HG02870 (cell line): ENCODE measurements around the gene GRID1.

ENCODE experiments used
- ATAC-seq: cut with Tn5 transposase; IDR thresholded peaks from one replicate; pipeline ENCODE4 v1.9.1; 2021; ENCODE audit warnings: mild to moderate bottlenecking, moderate library complexity; ENCODE audit not compliant: unreplicated experiment

The GRID1 gene

GRCh38 chr10:86218160-86218559 lies 148.4 kb downstream of the GRID1 start:
- ATAC-seq, result no peak

- no peak for ATAC-seq
Observed at GRCh38 chr10:86217371-86218080, 149.1 kb downstream of the GRID1 start.

DNA sequence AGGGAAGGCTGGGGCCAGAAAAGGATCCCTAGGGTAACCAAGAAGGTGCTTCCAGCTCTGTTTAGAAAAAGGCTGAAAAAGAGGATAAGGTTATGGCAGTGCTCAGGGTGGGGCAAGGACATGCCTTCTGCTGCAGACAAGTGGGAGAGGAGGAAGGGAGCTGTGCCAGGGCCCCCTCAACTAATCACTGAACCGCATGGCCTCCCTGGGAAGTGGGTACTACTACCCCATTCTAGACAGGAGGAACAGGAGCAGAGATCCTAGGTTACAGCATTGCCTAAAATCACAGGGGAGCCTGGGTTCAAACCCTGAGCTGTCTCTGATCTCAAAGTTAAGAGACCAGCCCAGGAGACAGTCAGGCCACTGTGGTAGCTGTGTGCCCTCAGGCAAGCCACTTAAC lies 149.7 kb downstream of the GRID1 start:
- ATAC-seq, result no peak

DNA sequence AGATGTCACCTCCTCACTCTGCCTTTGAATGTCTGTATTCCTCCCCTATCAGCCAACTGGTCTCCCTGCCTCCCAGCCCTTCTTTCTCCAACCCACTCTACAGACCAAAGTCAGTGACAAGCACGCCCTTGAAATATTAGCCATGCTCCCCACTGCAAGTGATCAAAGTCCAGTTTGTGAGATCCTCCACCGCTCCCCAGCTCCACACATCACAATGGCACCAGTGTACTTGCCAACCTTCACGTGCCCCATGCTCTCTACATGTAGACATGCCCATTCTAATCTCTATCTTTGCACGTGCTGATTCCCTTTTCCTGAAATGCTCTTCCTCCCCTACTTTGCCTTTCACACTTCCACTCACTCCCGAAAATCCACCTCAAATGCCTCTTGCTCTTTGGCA lies 150.9 kb downstream of the GRID1 start:
- no peak for ATAC-seq

DNA sequence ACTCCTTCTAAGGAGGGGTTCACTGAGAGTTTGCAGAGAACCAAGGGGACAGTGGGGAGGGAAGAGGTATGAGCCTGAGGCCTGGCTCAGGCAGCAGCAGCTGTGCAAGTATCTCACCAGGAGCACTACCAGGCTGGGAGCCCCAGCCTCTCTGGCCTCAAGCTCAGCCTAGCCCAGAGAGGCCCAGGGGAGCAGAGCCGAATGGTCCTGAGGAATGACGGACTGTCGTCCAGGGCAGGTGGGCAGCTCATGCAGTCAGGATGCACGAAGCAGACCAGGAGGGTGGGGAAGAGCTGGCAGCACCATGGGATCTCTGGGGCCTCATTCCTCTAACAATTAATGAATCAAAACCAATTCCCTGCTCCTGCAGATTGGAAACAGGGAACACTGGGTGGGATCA lies 151.5 kb downstream of the GRID1 start:
- ATAC-seq, result no peak

GRCh38 chr10:86213148-86213547 lies 153.4 kb downstream of the GRID1 start:
- no peak for ATAC-seq

DNA sequence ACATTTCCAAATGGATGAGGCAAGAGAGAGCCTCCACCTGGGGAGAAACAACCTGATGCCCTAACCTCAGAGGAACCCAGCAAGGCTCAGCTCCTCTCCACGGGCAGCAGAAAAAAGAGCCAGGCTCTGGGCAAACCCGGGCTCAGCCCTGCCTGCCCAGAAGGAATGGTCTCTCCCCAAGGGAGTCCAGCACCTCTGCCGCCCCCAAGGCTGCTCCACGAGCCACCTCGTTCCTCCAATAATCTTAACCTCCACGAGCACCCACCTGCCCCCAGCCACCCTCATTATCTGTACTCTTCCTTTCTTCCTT lies 154.2 kb downstream of the GRID1 start:
- ATAC-seq, result no peak

DNA sequence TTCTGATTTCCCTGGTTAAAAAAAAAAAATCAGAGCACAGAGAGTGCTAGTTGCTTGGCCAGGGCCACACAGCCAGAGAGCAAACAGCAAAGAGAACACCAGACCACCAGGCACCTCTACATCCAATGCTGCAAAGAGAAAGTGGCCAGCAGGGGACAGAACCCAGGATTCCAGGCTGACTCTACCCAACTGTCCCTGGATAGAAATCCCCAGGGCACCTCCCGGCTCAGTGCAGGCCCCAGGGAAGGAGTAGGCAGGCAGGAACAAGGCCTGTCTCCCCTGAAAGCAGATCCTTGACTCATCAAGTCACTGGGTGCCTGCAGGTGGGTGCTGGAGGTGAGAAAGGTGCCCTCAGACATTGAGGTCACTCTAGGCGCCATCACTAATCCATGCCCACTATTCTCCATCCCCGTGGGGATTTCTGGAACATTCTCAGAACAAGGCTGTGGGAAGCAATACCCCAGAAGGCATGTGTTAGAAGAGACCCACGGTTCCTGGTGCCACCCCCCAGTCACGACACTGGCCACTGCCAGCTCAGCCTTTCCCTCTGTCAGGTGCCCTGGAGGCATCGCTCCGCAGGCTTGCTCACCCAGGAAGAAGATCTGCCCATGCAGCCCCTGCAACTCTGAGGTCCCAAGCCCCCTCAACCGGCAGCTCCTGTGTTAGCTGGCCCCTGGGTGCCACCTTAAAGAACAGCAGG lies 154.8 kb downstream of the GRID1 start:
- ATAC-seq, result no peak

GRCh38 chr10:86210416-86210815 lies 156.2 kb downstream of the GRID1 start:
- ATAC-seq, result no peak

DNA sequence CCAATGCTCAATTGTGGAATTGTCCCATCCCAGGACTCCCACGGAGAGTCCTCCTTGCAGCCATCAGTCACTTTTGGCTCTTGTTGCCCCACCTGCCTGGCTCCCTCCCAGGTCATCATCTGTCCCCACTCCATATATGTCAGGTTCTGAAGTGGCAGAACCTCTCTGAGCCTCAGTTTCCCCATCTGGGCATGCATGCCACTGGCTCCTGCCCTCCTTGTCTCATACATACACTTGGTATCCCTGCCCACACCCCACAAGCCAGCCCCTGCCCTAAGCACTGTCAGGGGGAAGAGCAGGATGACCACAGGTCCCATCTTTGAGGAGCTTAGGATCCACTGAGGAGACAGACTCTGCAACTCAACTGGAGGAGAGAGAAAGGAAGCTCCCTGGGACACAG lies 156.9 kb downstream of the GRID1 start:
- no peak for ATAC-seq

DNA sequence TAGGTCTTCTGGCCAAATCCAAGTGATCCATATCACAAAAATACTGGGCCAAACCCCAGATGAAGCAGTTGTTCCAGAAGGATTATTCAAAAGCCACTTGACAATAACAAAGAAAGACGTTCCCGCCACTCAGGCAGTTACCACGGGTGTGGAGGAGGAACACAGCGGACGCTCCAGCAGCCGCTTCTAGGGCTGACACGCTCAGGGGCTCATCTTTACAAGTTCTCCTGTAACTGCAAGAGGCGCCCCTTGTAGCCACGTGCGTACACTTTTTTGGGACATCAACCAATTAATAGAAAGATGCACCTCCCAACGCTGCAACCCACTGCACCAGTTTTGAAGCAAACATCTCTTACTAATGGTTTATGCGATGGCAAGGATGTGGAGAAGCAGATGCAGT lies 159.4 kb downstream of the GRID1 start:
- no peak for ATAC-seq

- ATAC-seq, result no peak
Observed at GRCh38 chr10:86206240-86206579, 160.4 kb downstream of the GRID1 start.

DNA sequence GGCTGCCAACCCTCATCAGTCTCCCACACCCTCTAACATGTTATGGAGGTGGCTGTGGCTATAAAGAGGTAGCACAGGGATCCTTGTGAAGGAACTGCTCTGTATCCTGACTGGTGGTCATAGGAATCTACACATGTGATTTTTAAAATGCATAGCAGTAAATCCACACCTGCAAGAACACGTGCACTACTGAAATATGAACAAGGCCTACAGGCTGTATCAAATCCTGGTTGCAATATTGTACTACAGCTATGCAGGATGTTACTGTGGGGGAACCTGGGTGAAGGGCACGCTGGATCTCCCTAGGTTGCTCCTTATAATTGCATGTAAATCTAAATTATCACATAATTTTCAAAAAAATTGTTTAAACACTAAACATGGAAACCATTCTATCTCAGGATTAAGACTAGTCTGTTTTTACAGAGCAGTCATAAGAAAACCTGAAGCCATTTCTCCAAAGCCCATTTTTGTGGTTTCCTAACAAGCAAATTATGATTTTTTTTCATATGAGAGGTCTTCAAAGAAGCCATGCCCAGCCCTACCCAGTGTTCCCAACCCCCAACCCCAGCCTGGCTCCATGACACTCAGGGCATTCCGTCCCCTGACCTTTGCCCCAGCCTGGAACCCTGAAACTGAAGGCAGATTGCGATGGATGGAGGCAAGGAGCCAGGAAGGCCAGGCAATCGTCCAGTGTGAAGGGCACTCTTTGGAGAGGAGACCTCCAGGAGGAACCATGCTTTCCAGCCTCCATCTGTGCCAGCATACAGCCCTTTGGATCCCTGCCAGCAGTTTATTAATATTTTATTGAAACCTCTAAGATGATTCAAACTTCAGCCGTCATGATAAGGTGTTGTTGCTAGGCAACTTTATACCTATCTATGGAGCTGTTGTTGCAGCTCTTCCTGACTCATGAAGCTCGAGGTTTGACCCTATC lies 161.0 kb downstream of the GRID1 start:
- ATAC-seq, result no peak

GRCh38 chr10:86204421-86205305 lies 161.9 kb downstream of the GRID1 start:
- no peak for ATAC-seq

- ATAC-seq, result no peak
Observed at GRCh38 chr10:86203162-86203905, 163.3 kb downstream of the GRID1 start.

DNA sequence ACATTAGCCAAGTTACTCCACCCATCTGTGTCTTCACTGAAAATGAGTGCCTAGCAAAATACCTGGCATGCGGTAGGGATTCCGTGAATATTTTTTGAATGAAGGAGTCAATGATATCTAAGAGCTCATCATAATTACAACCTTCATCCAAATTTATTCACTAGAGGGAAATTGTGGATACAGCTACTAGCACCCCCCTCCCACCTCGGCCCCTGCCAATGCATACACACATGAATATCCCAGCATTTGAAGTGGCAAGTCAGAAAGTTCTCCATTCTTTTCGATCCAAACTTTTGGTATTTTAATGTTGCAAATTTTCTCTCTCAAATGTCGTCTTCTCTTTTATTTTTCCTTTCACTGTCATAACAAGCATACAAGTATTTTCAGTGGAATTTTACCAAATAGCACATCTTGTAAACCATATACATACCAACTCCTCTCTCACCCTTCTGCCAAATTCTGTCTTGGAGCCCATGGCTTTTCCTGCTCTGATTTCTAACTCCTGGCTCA lies 164.3 kb downstream of the GRID1 start:
- ATAC-seq, result no peak

DNA sequence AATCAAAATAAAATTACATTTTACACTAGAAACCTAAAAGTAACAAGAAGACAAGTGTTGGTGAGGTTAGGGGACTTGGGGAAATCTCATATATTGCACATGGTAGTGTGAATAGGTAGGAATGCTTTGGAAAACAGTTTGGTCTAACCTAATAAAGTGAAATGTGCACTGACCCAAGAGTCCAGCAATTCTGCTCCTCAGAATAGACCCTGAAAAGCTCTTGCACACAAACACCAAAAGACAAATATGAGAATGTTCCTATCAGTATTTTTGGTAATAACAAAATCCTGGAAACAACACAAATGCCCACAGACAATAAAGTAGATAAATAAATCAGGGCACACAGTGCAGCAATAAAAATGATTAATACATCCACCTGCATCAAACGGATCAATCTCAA lies 165.7 kb downstream of the GRID1 start:
- no peak for ATAC-seq

GRCh38 chr10:86200269-86200668 lies 166.3 kb downstream of the GRID1 start:
- no peak for ATAC-seq

DNA sequence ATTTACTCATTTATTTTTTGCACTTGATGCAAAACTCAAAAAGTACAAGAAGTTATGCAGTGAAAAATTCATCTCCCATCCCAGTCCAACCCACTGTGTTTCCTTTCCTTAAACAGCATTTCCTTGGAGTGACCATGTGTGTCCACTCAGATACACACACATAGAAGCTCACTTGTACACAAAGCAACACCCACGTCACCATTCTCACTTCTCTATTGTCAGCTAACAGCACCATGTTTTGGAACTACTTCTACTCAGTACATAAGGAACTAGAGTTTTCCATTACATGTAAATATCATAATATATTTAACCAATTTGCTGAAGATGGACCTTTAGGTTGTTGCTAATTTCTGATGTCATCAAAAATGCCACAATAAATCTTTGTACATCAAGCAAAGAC lies 167.6 kb downstream of the GRID1 start:
- no peak for ATAC-seq

DNA sequence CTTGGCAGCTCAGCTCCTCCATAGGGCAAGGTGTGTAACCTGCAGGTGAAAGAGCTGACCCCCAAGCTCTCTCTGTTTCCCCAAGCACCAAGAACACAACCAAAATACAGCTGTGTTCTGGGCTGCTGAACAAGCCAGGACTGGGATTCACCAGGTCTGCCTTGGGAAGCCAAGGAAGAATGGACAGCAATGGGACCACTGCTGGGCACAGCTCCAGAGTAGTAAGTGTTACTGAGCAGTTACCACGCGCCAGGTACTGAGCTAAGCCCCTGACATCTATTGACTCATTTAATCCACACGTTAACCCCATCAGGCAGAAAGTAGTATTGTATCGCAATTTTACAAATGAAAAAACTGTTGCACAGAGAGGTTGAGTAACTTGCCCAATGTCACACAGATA lies 168.3 kb downstream of the GRID1 start:
- ATAC-seq, result no peak
